Pancreas (tissue), 10 donors: ENCODE measurements around the gene RAPGEF4. TPM values are rescaled to one million over a fixed set of nuclear protein-coding genes. Genes with fewer than 3 reads are reported as not detected.

Source experiments
- ATAC-seq, 4 donors: fragments of 200-7000 bp; cut with Tn5 transposase; one replicate each; pipeline versions ENCODE4 v1.8.0 to v1.9.1; 2020; ENCODE audit warnings: mild to moderate bottlenecking in 4 of 4, moderate library complexity in 4 of 4
- DNase-seq, 6 donors: peaks; one replicate each; pipeline ENCODE4 v3.0.0-alpha.2; 2020
- FAIRE-seq: peaks from 2 replicates; lab custom pipeline; 2012; peaks lifted over from hg19 to GRCh38; lab: Jason Lieb, UNC
- H3K27ac ChIP-seq, 4 donors: fragments of 200-600 bp; sonication (generic); 1 replicate in 3 of 4; 2 replicates in 1 of 4; pipeline versions ENCODE4 v1.5.0 to v1.8.0; 2020
- H3K27me3 ChIP-seq, 4 donors: fragments of 200-600 bp; one replicate each; pipeline ENCODE4 v1.8.0; 2021
- H3K36me3 ChIP-seq, 3 donors: fragments of 200-600 bp; sonication (generic) in 1 of 3; one replicate each; pipeline versions ENCODE4 v1.5.0 to v1.8.0; 2020 to 2021
- H3K4me1 ChIP-seq, 3 donors: fragments of 200-600 bp; one replicate each; pipeline ENCODE4 v1.8.0; 2021
- H3K4me3 ChIP-seq, 4 donors: fragments of 200-600 bp; sonication (generic) in 2 of 4; one replicate each; pipeline versions ENCODE4 v1.5.0 to v1.8.0; 2020 to 2021
- H3K9me3 ChIP-seq, 4 donors: fragments of 200-600 bp; one replicate each; pipeline ENCODE4 v1.8.0; 2021
- CTCF ChIP-seq, 4 donors: fragments of 200-600 bp; sonication (generic) in 3 of 4; IDR thresholded peaks; one replicate each; pipeline versions ENCODE4 v1.5.0 to v1.8.0; 2021; ENCODE audit warnings: antibody characterized with exemption in 4 of 4
- WGBS, 2 donors: extraction: QIAGEN DNeasy Blood & Tissue Kit; methylation state at CpG; one replicate each; pipeline ENCODE4 v1.1.7; 2013; 5-methylcytosine and 5-hydroxymethylcytosine counted together
- intact Hi-C, 3 donors: fragments of 100-400 bp; cut with DNase I; formaldehyde crosslinking; loops; one replicate each; pipeline versions ENCODE4 v1.11.1 to v1.14.2; 2022
- polyA plus RNA-seq, 2 donors: library from polyadenylated mRNA; stranded (reverse); fragments of 200-250 nt; gene quantifications; one replicate each; pipeline ENCODE4 v1.2.3, GENCODE V29; 2013
- total RNA-seq, 6 donors: library from RNA; stranded (reverse); fragmentation: NEBNext Ultra II Directional in 4 of 6; extraction: Animal tissue kit (Norgen Biotek cat#: 25700) in 4 of 6; gene quantifications; one replicate each; pipeline versions ENCODE4 v1.2.1 to v1.2.4, GENCODE V29; 2021 to 2023
- donor health status: healthy with polysubstance abuse.
- donor health status: DM: no; HTN: no; CAD: no; lungs with moderate emphysema.
- donor health status: DM: no; HTN: no; CAD: no.
- donor health status: control.
- donor health status: control.
- donor health status: Bipolar disorder and iron deficiency.
- donor health status: DM: yes; HTN: yes; CAD: no.
- donor health status: DM: no; HTN: no; CAD: no.
- donor health status: DM: no; HTN: no; CAD: no.
- donor health status: DM: yes; HTN: yes; CAD: no.

RAPGEF4 gene
- total and polyA plus RNA-seq, 8 donors = 2.1 to 9.0 (median 5.1) TPM

- H3K27ac ChIP-seq = no peak overlapping the region
- no peaks in the 10 kb centered on the region for H3K9me3 ChIP-seq
- FAIRE-seq = no peak
- 85 to 87% methylated on average over 9 of the region's 9 CpGs for WGBS, 2 donors
- DNase-seq = no peak
- no peak for ATAC-seq
- intact Hi-C loops = loop anchor here in 1 of 3 donors (5.0 kb wide), 1 partner anchor 176 kb away; no protein-coding TSS in a partner anchor
- no peak for TF ChIP-seq CTCF (IDR thresholded peaks at IDR 0.05)
- no peak overlapping the region for H3K4me3 ChIP-seq
- peaks cover 4 to 14% (median 8%) of the 10 kb centered on the region in 3 donors for H3K4me1 ChIP-seq
- H3K27me3 ChIP-seq = no peaks in the 10 kb centered on the region
- no peaks in the 10 kb centered on the region for H3K36me3 ChIP-seq
Measured at GRCh38 chr2:173030561-173031490, 295.2 kb downstream of the RAPGEF4 start.

- TF ChIP-seq CTCF (IDR thresholded peaks at IDR 0.05) = no peak
- ATAC-seq (no peak), DNase-seq (no peak), FAIRE-seq (no peak)
- intact Hi-C loops = loop anchor here in 1 of 3 donors (5.0 kb wide), 1 partner anchor 175 kb away; no protein-coding TSS in a partner anchor
- Histone ChIP-seq H3K9me3 (no peaks in the 10 kb centered on the region), H3K4me3 (no peak overlapping the region), H3K27ac (no peak overlapping the region), H3K36me3 (no peaks in the 10 kb centered on the region), H3K27me3 (no peaks in the 10 kb centered on the region), H3K4me1 (peaks cover 10 to 24% (median 11%) of the 10 kb centered on the region in 3 donors)
- 86 to 92% methylated on average over 4 of the region's 4 CpGs for WGBS, 2 donors
Measured at GRCh38 chr2:173032032-173032431, 296.4 kb downstream of the RAPGEF4 start.

GRCh38 chr2:173033084-173033483 lies 297.4 kb downstream of the RAPGEF4 start:
- FAIRE-seq (no peak), ATAC-seq (no peak), DNase-seq (no peak)
- no peaks in the 10 kb centered on the region for H3K36me3 ChIP-seq
- intact Hi-C loops = loop anchor here in 1 of 3 donors (5.0 kb wide), 1 partner anchor 174 kb away; no protein-coding TSS in a partner anchor
- no peaks in the 10 kb centered on the region for H3K27me3 ChIP-seq
- no peaks in the 10 kb centered on the region for H3K9me3 ChIP-seq
- no peak for TF ChIP-seq CTCF (IDR thresholded peaks at IDR 0.05)
- H3K4me1 ChIP-seq = peaks cover 14 to 25% (median 15%) of the 10 kb centered on the region in 3 donors
- no peak overlapping the region for H3K4me3 ChIP-seq
- no peak overlapping the region for H3K27ac ChIP-seq
- 95 to 96% methylated on average over 3 of the region's 3 CpGs for WGBS, 2 donors

- WGBS, 2 donors = 79 to 83% methylated on average over 7 of the region's 7 CpGs
- no peak for FAIRE-seq
Measured at GRCh38 chr2:173034143-173034542, 298.5 kb downstream of the RAPGEF4 start.

More at GRCh38 chr2:173034143-173034542, 298.5 kb downstream of the RAPGEF4 start:
- no peaks in the 10 kb centered on the region for H3K36me3 ChIP-seq
- no peak for ATAC-seq
- H3K4me1 ChIP-seq = peaks cover 13 to 28% (median 14%) of the 10 kb centered on the region in 3 donors
- H3K4me3 ChIP-seq = no peak overlapping the region
- H3K27me3 ChIP-seq = no peaks in the 10 kb centered on the region
- DNase-seq = no peak
- no peak overlapping the region for H3K27ac ChIP-seq
- no peaks in the 10 kb centered on the region for H3K9me3 ChIP-seq
- no peak for TF ChIP-seq CTCF (IDR thresholded peaks at IDR 0.05)
- intact Hi-C loops = loop anchor here in 1 of 3 donors (5.0 kb wide), 1 partner anchor 173 kb away; no protein-coding TSS in a partner anchor
